ENCODE data around the gene RPL7L1.

Gene RPL7L1

GRCh38 chr6:42938428-42938796 lies 59.0 kb downstream of the RPL7L1 start:
- Histone ChIP-seq H3K27ac (ENCODE audit: low read depth, low read length) (no peak overlapping the region), H3K4me2 (ENCODE audit: low read depth, low read length, poor library complexity, severe bottlenecking) (no peak overlapping the region), H3K79me2 (ENCODE audit: insufficient read depth, low read length) (peaks cover 24% of the 10 kb centered on the region), H3K4me3 (ENCODE audit: insufficient read depth, low read length, poor library complexity, severe bottlenecking) (no peak overlapping the region), H3K27me3 (ENCODE audit: low read length) (no peaks in the 10 kb centered on the region), H3K9ac (ENCODE audit: low read length) (no peak overlapping the region), H4K20me1 (ENCODE audit: low read depth, low read length) (no peaks in the 10 kb centered on the region; the same call in 1 of the 2 replicates), H2AFZ (ENCODE audit: low read depth, low read length, severe bottlenecking) (no peak overlapping the region), H3K9me3 (ENCODE audit: insufficient read depth, low read length) (no peaks in the 10 kb centered on the region), H3F3A (ENCODE audit: insufficient read depth) (peaks cover 5% of the 10 kb centered on the region; the same call in 1 of the 2 replicates), H3K9me2 (replicated peaks; ENCODE audit: insufficient read depth, low read length) (no peaks in the 10 kb centered on the region), H3K36me3 (ENCODE audit: low read length) (peaks cover 5% of the 10 kb centered on the region; the same call in 1 of the 2 replicates)
- TF ChIP-seq EZH2phosphoT487 (conservative IDR thresholded peaks at IDR 0.05; ENCODE audit: low read length) (no peak), CTCF (IDR thresholded peaks at IDR 0.05; ENCODE audit: insufficient read depth, low read length, poor library complexity, severe bottlenecking) (no peak)

GRCh38 chr6:42938987-42939809 lies 59.8 kb downstream of the RPL7L1 start:
- Histone ChIP-seq H3K9me2 (replicated peaks; ENCODE audit: insufficient read depth, low read length) (no peaks in the 10 kb centered on the region), H3K9ac (ENCODE audit: low read length) (no peak overlapping the region), H3K36me3 (ENCODE audit: low read length) (peaks cover 5% of the 10 kb centered on the region; the same call in 1 of the 2 replicates), H3K4me2 (ENCODE audit: low read depth, low read length, poor library complexity, severe bottlenecking) (no peak overlapping the region), H3F3A (ENCODE audit: insufficient read depth) (peaks cover 5% of the 10 kb centered on the region; the same call in 1 of the 2 replicates), H3K4me3 (ENCODE audit: insufficient read depth, low read length, poor library complexity, severe bottlenecking) (no peak overlapping the region), H3K27ac (ENCODE audit: low read depth, low read length) (no peak overlapping the region), H3K27me3 (ENCODE audit: low read length) (no peaks in the 10 kb centered on the region), H4K20me1 (ENCODE audit: low read depth, low read length) (no peaks in the 10 kb centered on the region; the same call in 1 of the 2 replicates), H3K79me2 (ENCODE audit: insufficient read depth, low read length) (peaks cover 17% of the 10 kb centered on the region; the same call in 1 of the 2 replicates), H3K9me3 (ENCODE audit: insufficient read depth, low read length) (no peaks in the 10 kb centered on the region), H2AFZ (ENCODE audit: low read depth, low read length, severe bottlenecking) (no peak overlapping the region)
- no peak for TF ChIP-seq EZH2phosphoT487 (conservative IDR thresholded peaks at IDR 0.05; ENCODE audit: low read length)
- TF ChIP-seq CTCF (IDR thresholded peaks at IDR 0.05; ENCODE audit: insufficient read depth, low read length, poor library complexity, severe bottlenecking), result no peak
